Suprapubic skin (tissue), 3 donors: ENCODE measurements around the gene FOXB2.

Experiments
- POLR2A ChIP-seq, 2 donors: fragments of 450-650 bp; IDR thresholded peaks; one replicate each; pipeline ENCODE4 v1.6.1; 2017; ENCODE audit warnings: antibody characterized with exemption in 2 of 2, mild to moderate bottlenecking in 2 of 2, moderate library complexity in 2 of 2
- TF ChIP-seq, protein P1 (sequence below), 2 donors: fragments of 200-600 bp in 1 of 2; fragments of 450-650 bp in 1 of 2; sonication (generic) in 1 of 2; IDR thresholded peaks; one replicate each; pipeline ENCODE4 v1.5.1; 2016 to 2019; ENCODE audit warnings: antibody characterized with exemption in 2 of 2, mild to moderate bottlenecking in 1 of 2, moderate library complexity in 1 of 2

DNA sequence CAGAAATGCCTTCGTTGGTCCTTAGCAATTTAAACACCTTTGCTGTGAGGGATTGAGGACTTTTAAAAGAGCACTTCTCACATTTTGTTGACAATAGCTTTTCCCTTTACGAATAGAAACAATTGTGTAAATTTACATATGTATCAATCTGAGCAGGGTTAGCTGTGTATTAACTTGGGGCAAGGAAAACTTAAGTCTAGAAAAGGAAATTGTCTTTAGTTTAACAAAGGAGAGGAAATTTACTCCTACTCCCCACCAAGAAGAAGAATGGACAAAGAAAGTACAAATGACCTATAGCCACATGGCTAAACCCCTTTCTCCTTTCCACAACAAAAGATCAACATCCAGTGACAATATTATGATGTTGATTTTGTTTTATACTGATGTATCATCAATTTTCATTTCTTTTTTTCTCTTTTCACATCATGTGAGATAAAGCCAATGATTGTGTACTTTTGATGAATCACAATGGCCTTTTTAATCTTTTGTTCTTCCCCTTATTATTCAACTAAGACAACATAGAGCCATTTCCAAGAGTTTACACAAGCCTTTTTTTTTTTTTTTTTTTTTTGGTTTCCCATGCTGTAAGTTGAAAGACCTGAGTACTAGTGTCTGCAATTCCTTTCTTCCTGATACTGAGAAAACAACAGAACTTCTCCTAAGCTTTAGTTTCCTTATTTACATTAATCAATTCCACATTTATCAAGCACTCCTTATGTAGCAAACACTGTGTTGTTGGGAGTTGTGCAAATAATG is 19.0 kb downstream of the FOXB2 start:
- TF ChIP-seq POLR2A (IDR thresholded peaks at IDR 0.05), result no peak
- TF ChIP-seq, protein P1, sequence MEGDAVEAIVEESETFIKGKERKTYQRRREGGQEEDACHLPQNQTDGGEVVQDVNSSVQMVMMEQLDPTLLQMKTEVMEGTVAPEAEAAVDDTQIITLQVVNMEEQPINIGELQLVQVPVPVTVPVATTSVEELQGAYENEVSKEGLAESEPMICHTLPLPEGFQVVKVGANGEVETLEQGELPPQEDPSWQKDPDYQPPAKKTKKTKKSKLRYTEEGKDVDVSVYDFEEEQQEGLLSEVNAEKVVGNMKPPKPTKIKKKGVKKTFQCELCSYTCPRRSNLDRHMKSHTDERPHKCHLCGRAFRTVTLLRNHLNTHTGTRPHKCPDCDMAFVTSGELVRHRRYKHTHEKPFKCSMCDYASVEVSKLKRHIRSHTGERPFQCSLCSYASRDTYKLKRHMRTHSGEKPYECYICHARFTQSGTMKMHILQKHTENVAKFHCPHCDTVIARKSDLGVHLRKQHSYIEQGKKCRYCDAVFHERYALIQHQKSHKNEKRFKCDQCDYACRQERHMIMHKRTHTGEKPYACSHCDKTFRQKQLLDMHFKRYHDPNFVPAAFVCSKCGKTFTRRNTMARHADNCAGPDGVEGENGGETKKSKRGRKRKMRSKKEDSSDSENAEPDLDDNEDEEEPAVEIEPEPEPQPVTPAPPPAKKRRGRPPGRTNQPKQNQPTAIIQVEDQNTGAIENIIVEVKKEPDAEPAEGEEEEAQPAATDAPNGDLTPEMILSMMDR (IDR thresholded peaks at IDR 0.05), result no peak
